GM18517 (cell line): Measurements from ENCODE around the gene ACBD7.

ENCODE experiments used
- ATAC-seq: cut with Tn5 transposase; IDR thresholded peaks from one replicate; pipeline ENCODE4 v1.9.1; 2021; ENCODE audit warnings: mild to moderate bottlenecking, moderate library complexity; ENCODE audit not compliant: unreplicated experiment

Gene ACBD7

DNA sequence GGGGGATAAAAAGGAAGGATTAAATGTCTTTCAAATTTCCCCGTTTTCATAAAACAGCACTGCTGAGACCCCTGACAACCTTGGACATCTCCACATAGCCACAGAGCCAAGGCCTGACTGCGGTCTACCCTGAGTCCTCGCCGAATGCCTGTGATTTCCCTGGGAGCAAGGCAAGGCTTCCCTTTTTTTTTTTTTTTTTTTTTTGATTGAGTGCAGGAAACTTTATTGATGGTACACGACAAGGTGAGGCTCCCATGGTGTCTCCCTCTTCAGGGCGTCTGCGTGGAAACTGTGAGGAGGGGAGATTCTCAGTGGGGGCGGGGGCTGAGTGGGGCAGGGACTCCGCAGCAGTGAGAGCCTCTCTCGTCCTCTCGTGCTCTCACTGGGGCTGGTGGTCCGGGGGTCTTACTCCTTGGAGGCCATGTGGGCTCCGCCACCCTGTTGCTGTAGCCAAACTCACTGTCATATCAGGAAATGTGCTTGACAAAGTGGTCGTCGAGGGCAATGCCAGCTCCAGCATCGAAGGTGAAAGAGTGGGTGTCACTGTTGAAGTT, 4.4 kb upstream of the ACBD7 start:
- no peak for ATAC-seq

DNA sequence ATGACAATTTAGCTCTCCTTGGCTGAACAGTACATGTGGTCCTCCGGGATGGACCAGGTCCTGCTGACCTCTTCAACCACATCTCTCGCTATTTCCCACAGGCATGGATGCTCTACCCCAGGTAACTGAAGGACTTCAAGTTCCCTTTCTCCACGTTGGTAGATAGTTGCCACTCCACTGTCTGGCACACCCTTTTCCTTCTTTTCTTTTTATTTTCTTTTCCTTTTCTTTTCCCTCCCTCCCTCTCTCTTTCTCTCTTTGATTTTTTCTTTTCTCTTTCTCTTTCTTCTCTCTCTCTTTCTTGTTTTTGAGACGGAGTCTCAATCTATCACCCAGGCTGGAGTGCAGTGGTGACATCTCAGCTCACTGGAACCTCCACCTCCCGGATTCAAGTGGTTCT, 2.8 kb upstream of the ACBD7 start:
- no peak for ATAC-seq

DNA sequence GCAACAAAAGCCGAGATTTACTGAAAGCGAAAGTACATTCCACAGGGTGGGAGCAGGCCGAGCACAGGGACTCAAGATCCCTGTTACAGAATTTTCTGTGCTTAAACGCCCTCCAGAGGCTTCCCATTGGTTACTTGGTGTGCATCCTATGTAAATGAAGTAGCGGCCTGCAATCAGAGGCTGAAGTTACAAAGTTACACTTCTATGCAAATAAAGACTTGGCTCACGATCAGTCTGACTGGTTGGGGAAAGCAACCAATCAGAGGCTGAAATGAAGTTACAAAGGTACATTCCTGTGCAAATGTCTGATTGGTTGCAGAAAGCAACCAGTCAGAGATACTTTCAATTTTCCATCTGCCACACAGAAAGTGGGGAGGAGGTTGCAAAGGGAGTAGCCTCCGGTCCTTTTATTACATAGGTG, 4.1 kb downstream of the ACBD7 start:
- ATAC-seq, result no peak

DNA sequence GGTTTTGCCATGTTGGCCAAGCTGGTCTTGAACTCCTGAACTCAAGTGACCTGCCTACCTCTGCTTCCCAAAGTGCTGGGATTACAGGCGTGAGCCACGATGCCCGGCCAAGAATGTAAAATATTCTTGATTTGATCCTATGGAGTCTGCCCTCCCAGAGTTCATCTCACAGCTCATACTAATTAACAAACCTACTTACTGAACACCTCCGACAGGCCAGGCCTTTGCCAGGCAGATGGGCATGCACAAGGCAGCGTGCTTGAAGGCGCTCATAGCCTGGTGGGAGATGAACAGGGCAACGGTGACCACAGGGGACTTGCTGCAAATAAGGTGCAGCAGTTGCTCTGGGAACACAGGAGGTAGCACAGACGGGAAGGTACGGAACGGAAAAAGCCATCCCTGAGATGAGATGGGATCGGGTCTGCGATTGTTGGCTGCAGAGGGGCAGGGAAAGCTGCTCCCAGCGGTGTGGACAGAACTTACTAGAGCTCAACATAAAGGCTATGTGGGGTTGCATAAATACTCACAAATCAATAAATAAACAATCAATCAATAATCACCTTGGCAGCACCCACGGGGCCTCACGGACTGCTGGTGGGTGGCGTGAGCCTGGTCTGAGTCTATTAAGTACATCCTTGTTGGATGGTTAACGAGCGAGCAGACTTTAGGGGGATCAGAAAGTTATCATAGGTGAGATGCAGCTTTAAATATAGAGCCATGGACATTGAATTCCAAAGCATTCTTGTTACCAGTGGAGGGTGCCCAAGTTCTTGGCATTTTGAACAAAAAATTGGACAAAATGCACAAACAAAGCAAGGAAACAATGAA, 4.7 kb downstream of the ACBD7 start:
- ATAC-seq, result no peak

DNA sequence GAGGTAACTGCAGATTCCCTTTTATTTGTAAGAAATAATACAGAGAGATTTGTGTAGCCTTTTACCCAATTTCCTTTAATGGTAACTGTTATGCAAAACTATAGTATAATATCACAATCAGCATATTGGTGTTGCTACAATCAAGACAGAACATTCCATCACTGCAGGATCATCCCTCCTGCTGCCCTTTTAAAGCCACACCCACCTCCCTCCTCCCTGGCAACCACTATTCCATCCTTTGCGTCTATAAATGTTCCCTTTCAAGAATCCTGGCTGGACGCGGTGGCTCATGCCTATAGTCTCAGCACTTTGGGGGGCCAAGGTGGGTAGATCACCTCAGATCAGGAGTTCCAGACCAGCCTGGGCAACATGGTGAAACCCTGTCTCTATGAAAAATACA, 13.2 kb downstream of the ACBD7 start:
- ATAC-seq, result no peak

DNA sequence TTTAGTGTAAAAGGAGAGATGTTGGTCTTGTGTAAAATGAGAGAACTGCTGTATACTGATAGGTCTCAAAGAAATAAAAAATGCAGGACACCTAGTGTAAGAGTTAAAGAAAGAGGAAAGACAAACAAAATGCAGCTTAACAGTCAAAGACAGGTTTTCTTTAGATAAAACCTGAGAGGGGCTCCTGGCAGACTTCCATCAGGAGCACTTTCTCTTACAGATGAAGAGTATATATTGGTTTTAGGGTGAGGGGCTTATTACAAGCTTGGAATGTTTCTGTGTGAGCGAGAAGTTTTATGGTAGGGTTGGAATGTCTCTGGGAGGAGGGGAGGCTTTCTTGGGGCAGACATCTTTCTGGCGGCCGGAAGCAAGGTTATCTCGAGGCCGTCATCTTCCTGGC, 16.2 kb downstream of the ACBD7 start:
- no peak for ATAC-seq

DNA sequence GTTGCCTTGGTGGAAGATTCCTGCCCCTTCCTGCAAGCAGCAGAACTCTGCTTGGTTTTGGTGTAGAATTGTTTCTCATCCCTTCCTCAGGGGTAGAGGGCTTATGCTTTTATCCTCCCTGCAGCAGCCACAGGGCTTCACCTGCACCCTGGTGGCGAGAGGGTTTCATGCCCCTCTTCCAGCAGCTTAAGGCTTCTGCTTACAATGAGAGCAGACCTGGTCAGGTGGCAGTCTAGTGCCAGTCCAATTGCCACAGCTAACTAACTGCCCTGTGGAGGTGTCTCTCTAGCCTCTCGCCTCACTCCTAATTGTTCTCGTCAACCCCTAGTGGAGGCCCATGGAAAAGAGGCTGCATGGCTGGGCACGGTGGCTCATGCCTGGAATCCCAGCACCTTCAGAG, 19.3 kb downstream of the ACBD7 start:
- ATAC-seq, result no peak

DNA sequence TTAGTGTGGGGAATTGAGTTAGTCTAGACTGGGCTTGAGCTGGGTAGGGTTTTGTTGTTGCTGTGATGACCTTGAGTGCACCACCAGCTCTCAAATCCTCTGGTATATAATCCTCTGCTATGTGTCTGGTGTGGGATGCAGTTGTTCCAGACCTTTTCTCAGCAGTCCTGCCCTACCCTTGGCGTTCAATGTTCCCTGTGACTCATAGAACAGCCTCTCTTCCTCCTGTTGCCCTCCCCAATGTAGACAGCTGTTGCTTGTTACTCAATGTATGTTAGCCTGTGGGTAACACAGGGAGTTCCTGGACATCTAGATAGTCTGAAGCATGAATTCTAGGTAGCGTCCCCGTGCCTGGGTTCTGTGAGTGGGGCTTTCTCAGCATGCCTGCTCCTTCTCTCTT, 19.8 kb downstream of the ACBD7 start:
- ATAC-seq, result no peak

DNA sequence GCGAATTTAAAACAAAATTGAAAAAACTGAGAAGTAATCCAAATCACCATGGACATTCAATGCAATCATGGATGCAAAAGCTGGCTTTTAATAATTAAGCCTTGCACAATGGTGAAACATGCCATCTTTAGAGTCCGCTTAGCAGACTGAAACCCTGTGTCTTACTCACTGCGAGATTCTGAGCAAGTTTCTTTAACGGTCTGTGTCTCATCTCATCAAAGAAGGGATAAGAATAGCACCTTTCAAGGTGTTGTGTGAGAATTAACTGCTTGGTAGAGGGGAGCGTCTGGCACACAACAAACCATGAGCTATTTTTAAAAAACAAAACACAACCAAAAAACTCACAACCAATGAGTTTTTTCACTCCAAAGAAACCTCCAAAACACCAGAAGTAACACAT, 21.4 kb downstream of the ACBD7 start:
- ATAC-seq, result no peak

DNA sequence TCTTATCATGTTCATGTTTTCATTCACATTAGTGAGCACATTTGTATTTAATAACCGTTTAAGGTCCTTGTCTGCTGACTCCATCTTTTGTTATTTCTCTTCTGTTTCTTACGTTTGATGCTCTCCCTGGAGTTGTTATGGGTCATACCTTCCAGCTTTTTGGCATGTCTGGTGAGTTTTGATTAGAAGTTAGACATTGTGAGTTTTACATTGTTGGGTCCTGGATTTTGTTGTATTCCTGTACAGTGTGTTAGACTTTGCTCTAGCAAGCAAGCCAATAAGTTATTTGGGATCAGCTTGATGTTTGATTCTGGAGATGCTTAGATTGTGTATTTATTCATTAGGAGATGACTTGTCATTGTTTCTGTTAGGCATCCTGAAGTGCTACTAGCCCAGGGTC, 27.9 kb downstream of the ACBD7 start:
- no peak for ATAC-seq

DNA sequence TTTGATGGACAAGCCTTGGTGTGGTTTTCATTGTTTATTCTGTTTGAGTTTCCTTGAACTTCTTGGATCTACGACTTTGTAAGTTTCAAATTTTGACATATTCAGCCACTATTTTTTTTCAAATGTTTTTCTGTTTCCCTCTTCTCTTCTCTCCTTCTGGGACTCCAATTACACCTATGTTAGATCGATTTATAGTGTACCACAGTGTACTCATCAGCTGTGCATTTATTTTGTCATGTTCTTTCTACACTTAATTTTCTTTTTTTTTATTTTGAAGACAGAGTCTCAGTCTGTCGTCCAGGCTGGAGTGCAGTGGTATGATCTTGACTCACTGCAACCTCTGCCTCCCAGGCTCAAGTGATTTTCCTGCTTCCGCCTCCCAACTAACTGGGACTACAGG, 28.7 kb downstream of the ACBD7 start:
- no peak for ATAC-seq

DNA sequence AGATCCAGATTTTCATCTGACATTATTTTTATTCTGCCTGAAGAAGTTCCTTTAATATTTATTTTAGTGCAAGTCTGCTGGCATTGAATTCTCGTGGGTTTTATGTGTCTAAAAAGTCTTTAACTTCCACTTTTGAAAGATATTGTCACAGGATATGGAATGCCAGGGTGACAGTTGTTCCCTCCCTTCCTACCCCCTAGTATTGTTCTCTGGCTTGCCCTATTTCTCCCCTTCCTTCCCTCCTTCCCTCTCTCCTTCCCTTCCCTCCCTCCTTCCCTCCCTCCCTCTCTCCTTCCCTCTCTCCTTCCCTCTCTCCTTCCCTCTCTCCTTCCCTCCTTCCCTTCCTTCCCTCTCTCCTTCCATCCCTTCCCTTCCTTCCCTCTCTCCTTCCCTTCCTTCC, 29.9 kb downstream of the ACBD7 start:
- ATAC-seq, result no peak

DNA sequence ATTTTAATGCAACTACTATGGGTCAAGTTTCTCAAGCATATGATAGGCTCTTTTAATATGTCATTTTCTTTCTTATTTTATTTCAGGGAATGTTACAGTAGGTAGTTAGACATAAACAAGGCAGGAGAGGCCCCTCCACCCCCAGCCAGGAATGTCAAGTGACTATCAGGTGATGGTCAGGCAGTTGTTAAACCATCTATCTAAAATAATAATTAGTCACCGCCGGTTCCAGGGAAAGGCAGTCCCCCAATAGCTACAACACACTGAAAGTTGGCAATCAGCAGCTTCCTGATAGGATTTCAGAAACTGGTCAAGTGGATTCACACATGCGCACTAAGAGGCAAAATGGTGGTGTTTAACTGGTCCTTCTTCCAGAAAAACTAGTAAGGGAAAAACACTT, 35.5 kb downstream of the ACBD7 start:
- ATAC-seq, result no peak

DNA sequence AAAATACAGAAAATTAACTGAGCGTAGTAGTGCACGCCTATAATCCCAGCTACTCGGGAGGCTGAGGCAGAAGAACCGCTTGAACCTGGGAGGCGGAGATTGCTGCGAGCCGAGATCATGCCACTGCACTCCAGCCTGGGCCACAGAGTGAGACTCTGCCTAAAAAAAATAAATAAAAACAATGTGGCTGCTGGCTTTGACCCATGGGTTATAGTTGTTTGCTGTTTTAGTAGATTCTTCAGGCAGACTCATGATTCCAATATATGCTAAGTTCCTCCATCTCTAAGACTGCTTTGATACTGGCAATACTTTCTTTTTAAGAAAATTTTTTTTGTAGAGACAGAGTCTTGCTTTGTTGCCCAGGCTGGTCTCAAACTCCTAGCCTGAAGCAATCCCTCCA, 36.5 kb downstream of the ACBD7 start:
- no peak for ATAC-seq

DNA sequence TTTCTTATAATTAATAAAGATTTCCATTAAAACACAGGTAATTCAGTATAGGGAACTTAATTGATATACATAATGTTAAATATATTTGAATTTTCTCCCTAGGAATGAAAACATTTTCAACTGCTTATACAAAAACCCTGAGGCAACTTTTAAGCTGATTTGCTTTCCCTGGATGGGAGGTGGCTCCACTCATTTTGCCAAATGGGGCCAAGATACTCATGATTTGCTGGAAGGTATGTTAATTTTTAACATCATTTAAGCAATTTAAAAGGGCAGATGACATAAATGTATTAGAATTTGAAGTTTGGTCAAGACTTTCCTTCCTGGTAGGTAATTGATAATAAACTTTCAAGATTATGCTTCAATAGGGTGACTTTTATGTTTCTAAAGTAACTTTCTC, 39.0 kb downstream of the ACBD7 start:
- ATAC-seq, result no peak

DNA sequence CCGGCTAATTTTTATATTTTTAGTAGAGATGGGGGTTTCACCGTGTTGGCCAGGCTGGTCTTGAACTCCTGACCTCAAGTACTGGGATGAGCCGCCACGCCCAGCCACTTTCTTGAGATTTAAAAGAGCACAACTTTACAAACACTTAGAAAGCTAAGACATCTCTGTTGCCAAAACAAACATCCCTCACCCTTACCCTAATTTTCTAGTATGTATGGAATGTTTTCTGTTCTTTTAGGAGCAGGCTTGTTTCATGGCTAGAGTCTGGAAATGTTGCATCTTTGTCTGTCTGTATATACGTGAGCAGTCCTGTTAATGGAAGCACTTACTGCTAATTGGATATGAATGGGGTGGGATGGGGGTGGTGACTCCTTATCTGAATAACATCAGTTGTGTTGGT, 42.0 kb downstream of the ACBD7 start:
- ATAC-seq, result no peak

DNA sequence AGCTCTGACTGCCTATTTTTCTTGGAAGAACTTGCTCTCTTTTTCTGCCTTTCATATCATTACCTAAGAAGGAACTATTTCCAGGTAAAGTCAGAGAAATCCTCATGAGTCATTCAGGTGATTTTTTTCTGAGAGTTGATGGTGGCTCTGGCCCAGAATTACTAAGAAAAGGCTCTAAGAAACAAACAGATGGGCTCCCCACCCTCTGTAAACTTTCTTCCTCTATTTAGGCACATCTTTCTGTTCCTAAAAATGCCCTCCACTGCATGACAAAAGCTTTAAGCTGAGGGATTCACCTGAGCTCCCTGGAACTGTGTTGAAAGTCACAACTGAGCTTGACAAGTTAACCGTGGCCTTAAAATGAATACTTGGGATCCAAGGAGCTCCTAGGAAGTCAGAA, 43.2 kb downstream of the ACBD7 start:
- ATAC-seq, result no peak

DNA sequence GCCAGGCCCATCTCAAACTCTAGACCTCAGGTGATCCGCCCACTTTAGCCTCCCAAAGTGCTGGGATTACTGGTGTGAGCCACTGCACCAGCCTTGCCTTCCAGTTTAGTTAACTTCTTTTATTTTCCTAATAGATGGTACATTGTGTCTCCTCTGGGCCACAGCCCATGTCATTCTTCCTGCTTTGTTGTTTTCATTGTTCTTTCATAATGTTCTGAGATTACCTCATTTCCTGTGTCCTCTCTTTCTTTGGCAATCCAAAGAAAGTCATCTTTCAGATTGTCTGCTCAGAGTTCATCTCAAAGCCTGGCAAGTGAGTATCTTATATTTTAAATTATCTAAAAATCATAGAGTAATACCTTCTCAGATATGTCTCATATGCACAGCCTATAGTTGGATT, 44.9 kb downstream of the ACBD7 start, which contains the start of gene OLAH:
Gene OLAH, plus strand, starts transcription at position 270 of the 400 bp plus-strand sequence. CDS start 3,346 bp downstream, outside the sequence.
- no peak for ATAC-seq

DNA sequence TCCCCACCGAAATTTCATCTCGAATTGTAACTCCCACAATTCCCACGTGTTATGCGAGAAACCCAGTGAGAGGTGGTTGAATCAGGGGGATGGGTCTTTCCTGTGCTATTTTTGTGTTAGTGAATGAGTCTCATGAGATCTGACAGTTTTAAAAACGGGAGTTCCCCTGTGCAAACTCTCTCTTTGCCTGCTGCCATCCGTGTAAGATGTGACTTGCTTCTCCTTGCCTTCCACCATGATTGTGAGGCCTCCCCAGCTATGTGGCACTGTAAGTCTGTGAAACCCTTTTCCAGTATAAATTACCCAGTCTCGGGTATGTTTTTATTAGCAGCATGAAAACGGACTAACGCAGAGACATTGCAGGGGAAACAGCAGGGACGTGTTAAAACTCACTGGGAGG, 50.2 kb downstream of the ACBD7 start:
- no peak for ATAC-seq

DNA sequence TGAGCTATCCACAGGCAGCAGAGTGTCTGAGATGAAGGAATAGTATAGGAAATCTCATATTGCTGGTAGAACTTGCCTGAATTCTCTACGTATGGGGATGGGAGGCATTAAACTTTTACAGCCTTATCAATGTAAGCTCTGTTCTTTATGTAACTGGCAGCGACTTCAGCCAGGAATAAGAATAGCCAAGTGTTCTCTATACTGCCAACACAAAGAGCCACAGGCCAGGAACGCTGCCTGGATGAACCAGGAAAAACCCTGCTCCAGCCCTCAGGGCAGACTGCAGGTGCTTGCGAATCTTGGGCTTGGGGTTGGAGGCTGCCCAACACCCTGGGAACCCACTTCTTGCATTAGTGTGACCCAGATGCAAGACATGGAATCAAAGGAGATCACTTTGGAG, 50.9 kb downstream of the ACBD7 start:
- ATAC-seq, result no peak

DNA sequence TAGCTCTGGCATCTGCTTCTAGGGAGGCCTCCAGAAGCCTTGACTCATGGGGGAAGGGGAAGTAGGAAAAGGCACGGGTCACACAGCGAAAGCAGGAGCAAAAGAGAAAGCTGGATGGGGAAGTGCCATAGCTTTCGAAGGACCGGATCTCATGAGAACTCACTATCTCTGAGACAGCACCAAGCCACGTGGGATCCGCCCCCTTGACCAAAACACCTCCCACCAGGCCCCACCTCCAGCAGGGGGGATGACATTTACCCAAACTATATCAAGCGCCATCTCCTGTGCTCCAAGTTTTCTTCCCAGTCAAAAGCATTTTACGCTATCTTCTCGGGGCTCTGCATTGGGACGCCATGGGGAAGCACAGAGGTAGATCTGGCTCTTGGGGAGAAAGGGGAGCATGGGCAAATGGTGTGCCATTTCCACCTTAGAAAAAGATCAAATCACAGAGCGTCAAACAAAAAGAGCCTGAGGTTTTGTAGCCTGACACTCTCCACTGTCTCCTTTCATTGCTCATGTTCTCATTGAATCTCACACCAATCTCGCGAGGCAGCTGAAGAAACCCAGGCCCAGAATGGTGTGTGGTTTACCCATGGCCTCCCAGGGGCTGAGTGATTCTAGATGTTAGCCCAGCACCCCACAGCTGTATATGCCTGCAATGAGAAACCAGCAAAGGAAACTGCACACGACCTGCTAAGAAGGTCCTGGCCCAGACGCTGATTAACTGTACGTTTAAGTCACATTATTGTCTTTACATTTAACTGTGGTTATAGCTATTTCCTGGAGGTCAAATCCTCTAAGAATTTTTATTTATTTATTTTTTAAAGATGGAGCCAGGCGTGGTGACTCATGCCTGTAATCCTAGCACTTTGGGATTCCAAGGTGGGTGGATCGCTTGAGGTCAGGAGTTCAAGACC, 52.9 kb downstream of the ACBD7 start:
- ATAC-seq, result no peak

DNA sequence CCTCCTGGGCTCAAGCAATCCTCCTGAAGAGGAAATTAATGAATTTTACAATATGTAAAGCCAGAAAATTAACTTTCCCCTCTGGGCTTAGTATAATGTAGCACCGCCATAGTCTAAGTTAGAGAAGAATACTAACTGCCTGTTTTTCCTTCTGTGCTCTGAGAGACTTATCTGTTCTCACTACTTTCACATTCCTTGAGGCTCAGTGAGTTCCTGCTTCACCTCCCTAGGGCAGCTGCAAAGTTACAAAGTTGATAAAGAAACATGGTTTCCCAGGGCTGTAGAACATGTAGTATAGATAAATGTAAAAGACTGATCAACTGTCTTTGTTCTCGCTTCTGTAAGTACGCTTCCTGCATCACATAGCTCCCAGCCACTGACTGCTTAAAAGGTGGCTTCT, 60.8 kb downstream of the ACBD7 start:
- no peak for ATAC-seq
